Aorta (tissue), 5 donors: ENCODE data around the gene CNOT11. TPM values are rescaled to one million over a fixed set of nuclear protein-coding genes. Genes with fewer than 3 reads are reported as not detected.

Source experiments
- ATAC-seq: fragments of 200-7000 bp; cut with Tn5 transposase; one replicate; pipeline ENCODE4 v1.9.1; 2022; ENCODE audit warnings: moderate library complexity; ENCODE audit not compliant: low FRiP score
- DNase-seq, 2 donors: peaks; one replicate each; pipeline ENCODE4 v3.0.0-alpha.2; 2020
- H3K27ac ChIP-seq, 2 donors: one replicate each; pipeline ENCODE4 v1.5.1; 2013; ENCODE audit warnings: low read length in 2 of 2, mild to moderate bottlenecking in 2 of 2, moderate library complexity in 2 of 2, control low read depth in 1 of 2, inconsistent platforms in 1 of 2, low read depth in 1 of 2
- H3K27me3 ChIP-seq, 2 donors: one replicate each; pipeline ENCODE4 v1.6.1; 2013; ENCODE audit warnings: control low read depth in 1 of 2, low read length in 1 of 2, mild to moderate bottlenecking in 1 of 2, moderate library complexity in 1 of 2; ENCODE audit not compliant: insufficient read depth in 2 of 2, control insufficient read depth in 1 of 2
- H3K36me3 ChIP-seq, 2 donors: one replicate each; pipeline ENCODE4 v1.6.1; 2013; ENCODE audit warnings: control low read depth in 1 of 2, low read length in 1 of 2, mild to moderate bottlenecking in 1 of 2; ENCODE audit not compliant: insufficient read depth in 2 of 2, control insufficient read depth in 1 of 2
- H3K4me1 ChIP-seq, 2 donors: one replicate each; pipeline ENCODE4 v1.6.1; 2013; ENCODE audit warnings: low read length in 2 of 2, control low read depth in 1 of 2, mild to moderate bottlenecking in 1 of 2, moderate library complexity in 1 of 2; ENCODE audit not compliant: insufficient read depth in 2 of 2, control insufficient read depth in 1 of 2
- H3K4me3 ChIP-seq, 2 donors: one replicate each; pipeline ENCODE4 v1.5.1; 2013; ENCODE audit warnings: low read length in 2 of 2, control low read depth in 1 of 2, mild to moderate bottlenecking in 1 of 2
- H3K9me3 ChIP-seq: one replicate; pipeline ENCODE4 v1.6.1; 2013; ENCODE audit warnings: mild to moderate bottlenecking, low read length; ENCODE audit not compliant: control insufficient read depth
- WGBS, 2 donors: extraction: QIAGEN DNeasy Blood & Tissue Kit; methylation state at CpG; one replicate each; pipeline ENCODE4 v1.1.7; 2013; 5-methylcytosine and 5-hydroxymethylcytosine counted together
- intact Hi-C, 2 donors: fragments of 100-400 bp; cut with DNase I; formaldehyde crosslinking; loops; one replicate each; pipeline versions ENCODE4 v1.14.2 to v1.15.0; 2022
- polyA plus RNA-seq, 2 donors: library from polyadenylated mRNA; stranded (reverse); fragments of 200-250 nt; gene quantifications; one replicate each; pipeline ENCODE4 v1.2.3, GENCODE V29; 2013
- total RNA-seq, 2 donors: library from RNA; stranded (reverse); fragmentation: NEBNext Ultra II Directional; extraction: Animal tissue kit (Norgen Biotek cat#: 25700); gene quantifications; one replicate each; pipeline ENCODE4 v1.2.1, GENCODE V29; 2021
- donor health status: healthy with polysubstance abuse.
- donor health status: Bipolar disorder and iron deficiency.
- donor health status: DM: no; HTN: no; CAD: no.
- donor health status: DM: no; HTN: no; CAD: no.
- donor health status: DM: yes; HTN: yes; CAD: no.

CNOT11 gene
- total and polyA plus RNA-seq, 4 donors: 12.8 to 26.4 (median 20.4) TPM

DNA sequence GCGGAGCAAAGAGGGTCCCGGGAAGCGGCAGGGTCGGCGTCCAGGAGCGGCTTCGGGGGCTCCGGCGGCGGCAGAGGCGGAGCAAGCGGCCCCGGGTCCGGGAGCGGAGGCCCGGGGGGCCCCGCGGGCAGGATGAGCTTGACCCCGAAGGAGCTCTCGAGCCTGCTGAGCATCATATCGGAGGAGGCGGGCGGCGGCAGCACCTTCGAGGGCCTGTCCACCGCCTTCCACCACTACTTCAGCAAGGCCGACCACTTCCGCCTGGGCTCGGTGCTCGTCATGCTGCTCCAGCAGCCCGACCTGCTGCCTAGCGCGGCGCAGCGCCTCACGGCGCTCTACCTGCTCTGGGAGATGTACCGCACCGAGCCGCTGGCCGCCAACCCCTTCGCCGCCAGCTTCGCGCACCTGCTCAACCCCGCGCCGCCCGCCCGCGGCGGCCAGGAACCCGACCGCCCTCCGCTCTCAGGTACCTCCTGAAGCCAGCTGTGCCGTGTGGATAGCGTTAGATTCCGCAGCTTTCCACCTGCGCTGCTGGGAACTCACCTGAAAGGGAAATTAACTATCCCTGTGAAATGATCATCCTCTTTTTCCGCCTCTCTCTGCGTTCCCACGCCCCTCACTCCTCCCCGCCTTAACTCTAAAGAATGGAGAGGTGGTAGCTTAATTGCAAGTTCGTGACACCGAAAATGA, 472 bp downstream of the CNOT11 start:
- Histone ChIP-seq H3K9me3 (no peaks in the 10 kb centered on the region), H3K27ac (peak overlapping the region in 1 of 2 donors; percentile 73), H3K36me3 (no peaks in the 10 kb centered on the region), H3K27me3 (no peaks in the 10 kb centered on the region), H3K4me1 (peaks cover 0 to 6% of the 10 kb centered on the region in 2 donors), H3K4me3 (peak overlapping the region; percentile 79 to 92)
- DNase-seq (peak; percentile 85 to 88), ATAC-seq (peak; percentile 65)
- 0 to 1% methylated on average over 52 to 65 of the region's 65 CpGs for WGBS, 2 donors
- intact Hi-C loops: loop anchor here in 1 of 2 donors (2.0 kb wide), 1 partner anchor 54 kb away; no protein-coding TSS in a partner anchor

DNA sequence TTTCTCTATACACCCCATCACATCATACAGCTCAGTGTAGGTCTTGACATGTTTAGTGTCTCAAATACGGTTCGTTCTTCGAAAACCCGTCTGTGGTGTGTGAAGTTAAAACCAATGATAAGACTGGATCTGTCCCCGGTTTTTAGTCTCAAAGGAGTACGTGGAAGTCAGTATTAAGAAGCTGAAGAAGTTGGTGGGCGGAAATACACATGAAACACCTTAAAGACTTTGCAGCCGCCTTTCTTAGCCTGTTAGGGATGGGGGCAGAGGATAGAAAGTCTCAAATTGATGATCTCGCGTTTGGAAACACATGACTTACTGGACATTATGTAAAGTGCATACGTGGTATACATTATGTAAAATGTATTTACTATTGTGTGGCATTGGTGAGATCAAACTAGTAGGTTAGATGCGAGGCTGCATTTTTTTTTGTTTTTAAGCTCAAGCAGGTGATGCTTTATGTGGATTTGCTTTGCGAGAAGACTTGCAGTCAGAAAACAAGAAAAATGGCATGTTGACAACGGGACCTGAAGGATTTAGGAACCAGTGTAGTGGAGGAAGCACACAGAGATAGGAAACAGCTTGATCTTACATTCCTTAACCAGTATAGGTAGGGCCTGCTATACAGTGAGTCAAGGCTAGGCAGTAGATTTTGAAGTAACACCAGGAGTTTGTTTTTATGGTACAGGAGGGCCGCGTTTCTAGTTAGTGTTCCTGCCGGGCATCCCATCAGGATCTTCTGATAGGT, 1.2 kb downstream of the CNOT11 start:
- 30 to 31% methylated on average over 17 of the region's 17 CpGs for WGBS, 2 donors

DNA sequence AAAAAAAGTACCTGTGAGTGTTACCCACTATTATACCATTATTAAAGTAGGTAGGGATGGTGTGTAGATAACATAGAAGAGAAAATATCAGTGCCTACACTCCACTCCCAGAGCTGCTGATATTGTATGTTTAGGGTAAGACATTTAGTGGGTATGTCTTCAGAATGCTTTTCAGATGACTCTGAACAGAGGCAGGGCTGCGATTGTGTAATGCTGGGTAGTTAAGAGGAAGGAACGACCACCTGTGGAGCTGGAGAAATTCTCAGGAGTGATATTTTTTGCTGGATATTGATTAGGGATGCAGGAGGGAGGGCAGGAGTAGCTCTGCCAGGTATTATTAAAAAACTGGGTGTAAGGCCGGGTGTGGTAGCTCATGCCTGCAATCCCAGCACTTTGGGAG, 2.8 kb downstream of the CNOT11 start:
- peaks cover 0 to 4% of the 10 kb centered on the region in 2 donors for H3K36me3 ChIP-seq
- H3K9me3 ChIP-seq: no peaks in the 10 kb centered on the region
- H3K27me3 ChIP-seq: no peaks in the 10 kb centered on the region
- DNase-seq (no peak), ATAC-seq (no peak)
- H3K4me3 ChIP-seq: no peak overlapping the region
- intact Hi-C loops: no loop called here
- 90 to 96% methylated on average over 3 of the region's 3 CpGs for WGBS, 2 donors
- no peak overlapping the region for H3K27ac ChIP-seq
- peaks cover 0 to 6% of the 10 kb centered on the region in 2 donors for H3K4me1 ChIP-seq

More for the DNA sequence above, 1.2 kb downstream of the CNOT11 start:
- no peak for ATAC-seq
- Histone ChIP-seq H3K9me3 (no peaks in the 10 kb centered on the region), H3K36me3 (peaks cover 0 to 2% of the 10 kb centered on the region in 2 donors), H3K27me3 (no peaks in the 10 kb centered on the region), H3K27ac (no peak overlapping the region), H3K4me1 (peaks cover 0 to 6% of the 10 kb centered on the region in 2 donors), H3K4me3 (peak overlapping the region; percentile 79 to 92)
- no peak for DNase-seq
- intact Hi-C loops: loop anchor here in 1 of 2 donors (2.0 kb wide), 1 partner anchor 53 kb away; no protein-coding TSS in a partner anchor

DNA sequence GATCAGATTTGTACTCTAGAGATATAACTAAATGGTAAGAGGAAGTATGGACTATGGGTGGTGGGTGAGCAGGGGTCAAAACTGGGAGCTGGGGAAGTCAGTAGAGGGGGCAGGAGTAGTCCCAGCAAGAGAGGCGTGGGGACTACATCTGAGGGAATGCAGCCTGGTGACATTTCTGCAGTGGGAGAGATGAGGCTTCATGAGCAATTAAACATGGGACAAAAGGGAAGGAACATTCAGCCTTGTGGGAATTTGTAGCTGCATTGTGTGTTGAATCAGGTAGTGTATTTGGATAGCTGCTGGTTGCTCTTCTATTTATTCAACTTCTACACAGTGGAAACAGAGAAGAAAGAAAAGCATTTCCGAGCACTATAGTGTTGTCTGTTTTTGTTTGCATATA, 3.6 kb downstream of the CNOT11 start:
- H3K27ac ChIP-seq: no peak overlapping the region
- H3K27me3 ChIP-seq: no peaks in the 10 kb centered on the region
- no peak overlapping the region for H3K4me3 ChIP-seq
- 95 to 96% methylated on average over 2 of the region's 2 CpGs for WGBS, 2 donors
- H3K36me3 ChIP-seq: peaks cover 0 to 4% of the 10 kb centered on the region in 2 donors
- intact Hi-C loops: no loop called here
- peaks cover 0 to 6% of the 10 kb centered on the region in 2 donors for H3K4me1 ChIP-seq
- DNase-seq (no peak), ATAC-seq (no peak)
- no peaks in the 10 kb centered on the region for H3K9me3 ChIP-seq

DNA sequence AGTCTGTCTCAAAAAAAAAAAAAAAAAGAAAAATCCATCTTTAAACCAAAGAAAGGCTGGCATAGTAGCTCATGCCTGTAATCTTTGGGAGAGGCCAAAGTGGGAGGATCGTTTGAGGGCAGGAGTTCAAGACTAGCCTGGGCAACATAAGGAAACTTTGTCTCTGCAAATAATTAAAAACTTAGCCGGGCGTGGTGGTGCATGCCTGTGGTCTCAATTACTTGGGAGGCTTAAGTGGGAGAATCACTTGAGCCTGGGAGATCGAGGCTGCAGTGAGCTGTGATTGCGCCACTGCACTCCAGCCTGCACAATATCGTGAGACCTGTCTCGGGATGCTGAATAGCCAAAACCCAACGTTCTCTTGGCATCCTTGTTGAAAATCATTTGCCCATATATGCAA, 6.1 kb downstream of the CNOT11 start:
- H3K9me3 ChIP-seq: no peaks in the 10 kb centered on the region
- DNase-seq (no peak), ATAC-seq (no peak)
- intact Hi-C loops: no loop called here
- H3K27me3 ChIP-seq: no peaks in the 10 kb centered on the region
- H3K4me3 ChIP-seq: no peak overlapping the region
- peaks cover 0 to 4% of the 10 kb centered on the region in 2 donors for H3K4me1 ChIP-seq
- peaks cover 0 to 4% of the 10 kb centered on the region in 2 donors for H3K36me3 ChIP-seq
- H3K27ac ChIP-seq: no peak overlapping the region
- WGBS, 2 donors: 97 to 99% methylated on average over 8 of the region's 8 CpGs

DNA sequence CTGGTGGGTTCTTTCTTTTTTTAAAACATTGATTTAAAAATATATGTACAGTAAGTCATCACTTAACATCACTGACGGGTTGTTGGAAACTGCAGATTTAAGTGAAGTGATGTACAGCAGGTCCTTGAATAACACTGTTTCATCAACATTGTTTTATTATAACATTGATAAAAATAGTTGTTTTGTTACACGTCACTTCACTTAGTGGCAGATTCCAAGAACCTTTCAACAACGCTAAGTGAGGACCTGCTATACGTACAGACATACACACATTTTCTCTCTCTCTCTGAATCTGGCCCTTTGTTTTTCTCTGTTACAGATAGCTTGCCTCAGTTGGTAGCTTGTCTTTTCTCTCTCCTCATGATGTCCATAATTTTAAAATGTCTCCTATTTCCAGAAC, 9.5 kb downstream of the CNOT11 start:
- peaks cover 0 to 6% of the 10 kb centered on the region in 2 donors for H3K36me3 ChIP-seq
- no peak overlapping the region for H3K4me3 ChIP-seq
- ATAC-seq: no peak
- H3K9me3 ChIP-seq: no peaks in the 10 kb centered on the region
- H3K4me1 ChIP-seq: no peaks in the 10 kb centered on the region
- H3K27ac ChIP-seq: no peak overlapping the region
- WGBS, 2 donors: 22 to 39% methylated on average over 4 of the region's 4 CpGs
- no peak for DNase-seq
- H3K27me3 ChIP-seq: no peaks in the 10 kb centered on the region
- intact Hi-C loops: no loop called here

DNA sequence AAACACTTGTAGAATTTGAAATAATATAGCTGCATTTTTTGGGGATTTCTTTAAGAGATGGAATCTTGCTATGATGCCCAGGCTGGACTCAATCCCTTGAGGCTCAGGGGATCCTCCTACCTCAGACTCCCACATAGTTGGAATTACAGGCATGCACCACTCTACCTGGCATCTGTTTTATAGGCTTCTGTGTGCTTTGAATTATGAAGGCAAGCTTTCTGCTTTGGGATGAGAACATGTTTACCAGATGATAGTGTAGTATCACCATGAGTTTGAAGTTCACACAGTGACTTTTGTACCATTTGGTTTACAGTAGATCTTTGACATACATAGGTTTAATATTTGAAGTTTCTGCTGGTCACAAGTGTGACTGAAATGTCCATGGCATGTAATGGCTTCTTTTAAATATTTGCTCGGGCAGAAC, 10.7 kb downstream of the CNOT11 start:
- H3K27ac ChIP-seq: no peak overlapping the region
- intact Hi-C loops: no loop called here
- ATAC-seq: no peak
- no peaks in the 10 kb centered on the region for H3K27me3 ChIP-seq
- H3K9me3 ChIP-seq: no peaks in the 10 kb centered on the region
- H3K36me3 ChIP-seq: peaks cover 0 to 6% of the 10 kb centered on the region in 2 donors
- H3K4me3 ChIP-seq: no peak overlapping the region
- WGBS, 2 donors: 91 to 97% methylated on average over 1 of the region's 1 CpG
- no peak for DNase-seq
- no peaks in the 10 kb centered on the region for H3K4me1 ChIP-seq

DNA sequence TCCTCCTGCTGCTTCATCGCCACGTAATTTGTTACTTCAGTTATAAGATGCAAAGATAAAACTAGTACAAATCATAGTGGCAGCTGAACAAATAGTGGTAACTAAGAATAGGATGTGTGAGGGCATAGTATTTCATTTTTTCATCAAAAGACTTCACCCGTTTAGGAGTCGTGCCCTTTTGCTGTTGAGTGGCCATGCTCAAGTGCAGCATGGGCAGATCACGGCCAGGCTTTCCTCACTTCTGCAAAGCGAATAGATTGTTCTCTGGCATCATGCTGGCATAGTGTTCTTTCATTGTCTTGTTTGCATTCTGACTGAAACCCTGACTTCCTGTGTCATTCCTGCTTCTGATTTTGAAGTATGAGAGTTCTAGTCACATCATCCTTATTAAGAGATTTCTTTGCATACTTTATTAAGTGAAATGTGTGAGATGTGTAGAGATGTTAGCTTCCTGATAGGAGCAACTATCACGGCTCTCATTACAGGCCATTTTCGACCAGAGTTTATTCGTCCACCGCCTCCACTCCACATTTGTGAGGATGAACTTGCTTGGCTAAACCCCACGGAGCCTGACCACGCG, 11.8 kb downstream of the CNOT11 start:
- ATAC-seq (no peak), DNase-seq (no peak)
- intact Hi-C loops: no loop called here
- H3K4me3 ChIP-seq: no peak overlapping the region
- H3K9me3 ChIP-seq: no peaks in the 10 kb centered on the region
- no peaks in the 10 kb centered on the region for H3K4me1 ChIP-seq
- H3K27ac ChIP-seq: no peak overlapping the region
- H3K27me3 ChIP-seq: no peaks in the 10 kb centered on the region
- WGBS, 2 donors: 84 to 86% methylated on average over 13 of the region's 13 CpGs
- peaks cover 0 to 4% of the 10 kb centered on the region in 2 donors for H3K36me3 ChIP-seq
